ENCODE measurements around the gene NSRP1.
"Not testable (repeated sequence)": the region's sequence is repeated elsewhere in the genome, so short reads cannot be mapped to it uniquely, and the experiment has no call there.

The NSRP1 gene

DNA sequence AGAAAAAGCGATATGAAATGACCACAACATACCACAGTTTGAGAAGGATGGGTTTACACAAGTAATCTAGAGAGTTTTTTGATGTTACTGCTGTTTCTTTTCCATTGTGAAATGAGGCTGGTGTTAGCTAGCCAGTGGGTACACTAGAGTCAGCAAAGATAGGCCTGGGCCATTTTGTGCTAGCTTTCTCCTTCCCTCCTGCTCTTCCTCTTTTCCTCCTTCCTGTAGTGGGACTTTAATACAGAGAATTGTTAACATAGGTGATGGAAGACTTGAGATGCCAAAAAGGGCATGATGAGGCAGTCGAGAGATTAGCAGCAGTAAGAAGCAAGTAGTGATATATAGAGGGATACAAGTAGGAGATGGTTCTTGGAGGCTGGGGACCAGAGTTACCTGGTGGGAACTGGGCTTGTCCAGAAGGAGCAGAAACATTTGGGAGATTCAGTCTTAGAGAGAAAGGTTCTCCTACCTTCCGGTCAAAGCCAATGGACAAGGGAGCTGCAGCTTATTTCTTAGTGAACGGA lies 7.7 kb downstream of the NSRP1 start:
- DNase-seq (ENCODE audit: low read depth) = no peak

DNA sequence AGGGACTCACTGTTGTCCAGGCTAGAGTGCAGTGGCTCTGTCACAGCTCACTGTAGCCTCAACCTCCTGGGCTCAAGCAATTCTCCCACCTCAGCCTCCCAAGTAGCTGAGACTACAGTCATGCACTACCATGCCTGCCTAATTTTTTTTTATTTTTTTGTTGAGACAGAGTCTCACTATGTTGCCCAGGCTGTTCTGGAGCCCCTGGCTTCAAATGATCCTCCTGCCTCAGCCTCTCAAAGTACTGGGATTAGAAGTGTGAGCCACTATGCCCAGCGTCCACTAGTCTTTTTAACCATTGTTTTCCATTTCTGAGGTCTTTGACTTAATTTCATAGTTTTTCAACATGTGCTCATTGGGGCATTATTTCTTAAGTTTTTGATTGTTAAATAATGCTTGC lies 13.5 kb downstream of the NSRP1 start:
- DNase-seq (ENCODE audit: low read depth) = no peak

DNA sequence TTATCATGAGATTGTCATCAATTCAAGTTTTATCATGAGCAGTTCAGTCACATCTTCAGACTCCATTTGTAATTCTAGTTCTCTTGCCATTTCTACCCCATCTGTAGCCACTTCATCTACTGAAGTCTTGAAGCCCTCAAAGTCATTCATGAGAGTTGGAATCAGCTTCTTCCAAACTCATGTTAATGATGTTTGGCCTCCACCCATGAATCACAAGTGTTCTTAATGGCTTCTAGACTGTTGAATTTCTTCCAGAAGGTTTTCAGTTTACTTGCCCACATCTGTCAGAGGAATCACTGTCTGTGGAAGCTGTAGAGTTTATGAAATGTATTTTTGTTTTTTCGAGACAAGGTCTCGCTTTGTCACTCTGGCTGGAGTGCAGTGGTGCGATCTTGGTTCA lies 16.0 kb downstream of the NSRP1 start:
- DNase-seq (ENCODE audit: low read depth) = no peak

DNA sequence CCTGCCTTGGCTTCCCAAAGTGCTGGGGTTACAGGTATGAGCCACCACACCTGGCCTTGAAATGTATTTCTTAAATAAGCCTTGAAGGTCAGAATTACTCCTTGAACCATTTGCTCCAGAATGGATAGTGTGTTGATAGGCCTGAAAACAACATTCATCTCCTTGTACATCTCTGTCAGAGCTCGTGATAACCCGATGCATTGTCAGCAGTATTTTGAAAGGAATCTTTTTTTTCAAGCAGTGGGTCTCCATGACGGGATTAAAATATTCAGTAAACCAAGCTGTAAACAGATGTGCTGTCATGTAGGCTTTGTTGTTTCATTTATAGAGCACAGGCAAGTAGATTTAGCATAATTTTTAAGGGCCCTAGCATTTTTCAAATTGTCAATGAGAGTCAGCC lies 16.6 kb downstream of the NSRP1 start:
- no peak for DNase-seq (ENCODE audit: low read depth)

DNA sequence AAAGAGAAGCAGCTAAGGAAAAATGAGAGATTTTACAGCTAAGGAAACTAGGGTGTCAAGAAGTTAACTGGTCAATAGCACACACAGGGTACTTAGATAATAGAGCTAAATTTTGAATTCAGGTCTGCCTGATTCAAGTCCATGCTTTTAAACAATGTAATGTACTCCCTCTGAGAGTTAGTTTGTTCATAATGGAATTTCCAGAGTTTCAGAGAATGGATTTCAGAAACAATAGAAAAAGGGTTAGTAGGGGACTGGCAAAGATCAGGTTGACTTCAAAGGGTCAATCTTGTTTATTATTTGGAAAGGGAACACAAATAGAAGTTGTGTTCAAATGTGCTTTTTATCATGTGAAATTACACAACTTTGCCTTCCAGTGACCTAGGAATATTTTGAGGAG lies 17.9 kb downstream of the NSRP1 start:
- DNase-seq (ENCODE audit: low read depth) = no peak

DNA sequence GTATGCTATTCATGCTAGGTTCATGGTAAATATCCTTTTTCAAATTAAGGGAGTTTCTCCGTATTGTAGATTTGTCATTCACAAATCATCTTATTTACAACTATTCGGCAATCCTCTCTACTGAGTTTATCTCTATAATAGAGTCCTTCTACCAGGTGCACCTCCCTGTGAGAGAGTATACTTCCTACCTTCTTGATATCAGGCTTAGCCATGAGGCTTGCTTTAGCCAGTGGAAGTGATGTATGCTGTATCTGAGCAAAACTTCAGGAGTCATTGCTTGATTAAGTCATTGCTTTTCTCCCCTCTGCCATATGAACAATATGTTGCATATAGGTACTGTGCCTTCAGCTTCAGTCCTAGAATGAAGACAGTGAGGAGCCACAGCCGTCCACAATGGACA lies 20.5 kb downstream of the NSRP1 start:
- DNase-seq (ENCODE audit: low read depth) = no peak

DNA sequence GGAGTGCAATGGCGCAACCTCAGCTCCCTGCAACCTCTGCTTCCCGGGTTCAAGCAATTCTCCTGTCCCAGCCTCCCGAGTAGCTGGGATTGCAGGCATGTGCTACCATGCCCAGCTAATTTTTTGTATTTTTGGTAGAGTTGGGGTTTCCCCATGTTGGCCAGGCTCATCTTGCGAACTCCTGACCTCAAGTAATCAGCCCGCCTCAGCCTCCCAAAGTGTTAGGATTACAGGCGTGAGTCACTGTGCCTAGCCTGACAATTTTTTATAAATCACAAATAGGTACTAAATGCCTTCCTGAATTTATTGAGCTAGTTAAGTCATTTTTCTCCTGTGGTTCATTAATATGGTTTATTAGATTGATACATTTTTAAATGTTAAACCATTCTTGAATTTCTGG lies 31.2 kb downstream of the NSRP1 start:
- not testable (repeated sequence) for DNase-seq (ENCODE audit: low read depth)

DNA sequence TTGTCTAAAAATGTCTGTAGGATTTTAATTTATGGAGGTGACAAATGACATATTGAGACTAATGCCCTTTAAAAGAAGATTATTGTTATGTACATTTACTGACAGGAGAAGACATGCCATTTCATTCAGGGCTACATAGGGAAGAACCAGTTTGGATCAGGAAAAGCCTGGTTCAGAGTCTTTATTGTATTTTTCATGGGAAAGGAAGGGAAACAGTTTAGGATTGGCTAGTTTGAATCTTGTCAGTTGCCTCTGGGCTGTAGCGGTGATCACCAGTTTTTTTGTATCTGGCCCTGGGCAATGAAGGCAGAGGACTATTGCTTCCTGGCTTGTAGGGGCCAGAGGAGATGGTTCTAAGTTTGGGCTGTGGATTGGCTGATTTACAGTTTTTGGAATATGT lies 31.8 kb downstream of the NSRP1 start:
- DNase-seq (ENCODE audit: low read depth) = no peak

DNA sequence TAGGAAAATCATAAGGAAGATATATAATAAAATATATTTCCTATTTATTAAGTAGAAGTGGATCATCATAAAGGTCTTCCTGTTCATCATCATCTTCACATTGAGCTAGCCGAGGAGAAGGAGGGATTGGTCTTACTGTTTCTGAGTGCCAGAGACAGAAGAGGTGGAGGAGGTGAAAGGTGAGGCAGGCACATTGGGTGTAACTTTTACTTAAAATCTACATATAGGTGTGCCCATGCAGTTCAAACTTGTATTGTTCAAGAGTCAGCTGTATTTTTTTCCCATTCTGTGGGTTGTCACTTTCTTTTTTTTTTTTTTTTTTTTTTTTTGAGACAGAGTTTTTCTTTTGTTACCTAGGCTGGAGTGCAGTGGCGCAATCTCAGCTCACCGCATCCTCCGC lies 34.9 kb downstream of the NSRP1 start:
- no peak for DNase-seq (ENCODE audit: low read depth)

DNA sequence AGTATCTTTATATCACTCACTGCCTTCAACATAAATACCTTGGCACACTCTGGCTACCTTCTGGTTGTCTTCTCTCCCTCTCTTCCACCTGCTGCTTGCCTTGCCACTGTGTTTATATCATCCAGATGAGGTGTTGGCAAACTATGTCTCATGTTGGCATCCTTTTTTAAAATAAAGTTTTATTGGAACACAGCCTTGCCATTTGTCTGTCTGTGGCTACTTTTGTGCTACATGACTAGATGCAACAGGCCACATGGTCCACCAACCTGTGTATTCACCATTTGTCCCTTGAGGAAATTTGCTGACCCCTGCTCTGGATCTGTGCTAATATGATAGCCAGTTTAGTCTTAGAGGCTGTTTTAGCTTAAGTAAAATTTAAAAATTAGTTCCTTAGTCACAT lies 36.8 kb downstream of the NSRP1 start:
- no peak for DNase-seq (ENCODE audit: low read depth)

DNA sequence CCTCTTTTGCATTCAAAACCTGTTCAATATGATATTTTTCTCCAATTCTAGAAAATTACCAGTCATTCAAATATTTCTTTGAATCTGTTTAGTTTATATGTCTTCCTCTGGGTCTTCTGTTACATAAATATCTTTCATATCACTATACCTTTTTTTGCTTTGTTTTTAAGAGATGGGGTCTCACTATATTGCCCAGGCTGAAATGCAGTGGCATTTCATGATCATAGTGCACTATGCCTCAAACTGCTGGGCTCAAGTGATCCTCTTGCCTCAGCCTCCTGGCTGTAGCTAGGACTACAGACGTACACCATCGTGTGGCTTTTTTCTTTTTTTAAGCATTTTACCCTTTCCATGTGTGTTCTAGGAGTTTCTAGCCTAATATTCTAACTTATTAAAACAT lies 38.8 kb downstream of the NSRP1 start:
- no peak for DNase-seq (ENCODE audit: low read depth)

DNA sequence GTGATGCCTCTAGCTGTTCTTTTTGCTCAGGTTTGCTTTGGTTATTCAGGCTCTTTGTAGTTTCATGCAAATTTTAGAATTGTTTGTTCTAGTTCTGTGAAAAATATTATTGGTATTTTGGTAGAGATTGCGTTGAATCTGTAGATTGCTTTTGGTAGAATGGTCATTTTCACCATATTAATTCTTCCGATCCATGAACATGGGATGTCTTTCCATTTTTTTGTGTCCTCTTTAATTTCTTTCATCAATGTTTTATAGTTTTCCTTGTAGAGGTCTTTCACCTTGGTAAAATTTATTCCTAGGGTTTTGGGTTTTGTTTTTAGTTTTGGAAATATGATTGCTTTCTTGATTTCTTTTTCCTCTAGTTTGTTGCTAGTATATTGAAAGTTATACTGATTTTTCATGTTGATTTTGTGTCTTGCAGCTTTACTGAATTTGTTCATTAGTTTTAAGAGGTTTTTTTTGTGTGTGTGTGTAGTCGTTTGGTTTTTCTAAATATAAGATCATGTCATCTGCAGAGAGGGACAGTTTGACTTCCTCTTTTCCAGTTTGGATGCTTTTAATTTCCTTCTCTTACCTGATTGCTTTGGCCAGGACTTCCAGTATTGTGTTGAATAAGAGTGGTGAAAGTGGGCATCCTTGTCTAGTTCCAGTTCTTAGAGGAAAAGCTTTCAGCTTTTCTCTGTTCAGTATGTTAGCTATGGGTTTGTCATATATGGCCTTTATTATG lies 42.4 kb downstream of the NSRP1 start:
- DNase-seq (ENCODE audit: low read depth) = no peak

DNA sequence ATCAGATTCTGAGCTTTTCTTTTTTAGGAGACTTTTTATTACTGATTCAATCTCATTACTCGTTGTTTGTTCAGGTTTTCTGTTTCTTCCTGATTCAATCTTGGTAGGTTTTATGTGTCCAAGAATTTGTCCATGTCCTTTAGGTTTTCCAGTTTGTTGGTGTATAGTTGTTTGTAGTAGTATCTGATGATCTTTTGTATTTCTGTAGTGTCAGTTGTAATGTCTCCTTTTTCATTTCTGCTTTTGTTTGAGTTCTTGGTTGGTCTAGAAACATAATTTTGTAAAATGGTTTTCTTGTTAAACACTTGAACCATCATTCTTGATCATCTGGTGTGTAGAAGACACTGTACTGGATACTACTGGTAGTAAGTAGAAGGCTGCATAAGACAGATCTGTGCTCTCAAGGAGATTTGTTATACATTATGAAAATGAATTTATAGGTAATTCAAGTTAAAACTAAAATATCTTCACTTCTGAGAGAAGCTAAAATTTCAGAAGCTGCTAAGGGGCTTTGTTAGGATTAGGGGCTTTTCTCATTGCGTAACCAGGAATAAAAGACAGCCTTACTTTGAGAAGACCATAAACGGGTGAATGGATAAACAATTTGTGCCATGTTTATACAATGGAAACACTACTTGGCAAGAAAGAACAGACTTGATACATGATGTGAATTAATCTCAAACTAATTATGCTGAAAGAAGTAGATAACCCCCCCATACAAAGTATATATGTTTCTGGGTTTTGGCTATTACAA lies 44.0 kb downstream of the NSRP1 start:
- no peak for DNase-seq (ENCODE audit: low read depth)

DNA sequence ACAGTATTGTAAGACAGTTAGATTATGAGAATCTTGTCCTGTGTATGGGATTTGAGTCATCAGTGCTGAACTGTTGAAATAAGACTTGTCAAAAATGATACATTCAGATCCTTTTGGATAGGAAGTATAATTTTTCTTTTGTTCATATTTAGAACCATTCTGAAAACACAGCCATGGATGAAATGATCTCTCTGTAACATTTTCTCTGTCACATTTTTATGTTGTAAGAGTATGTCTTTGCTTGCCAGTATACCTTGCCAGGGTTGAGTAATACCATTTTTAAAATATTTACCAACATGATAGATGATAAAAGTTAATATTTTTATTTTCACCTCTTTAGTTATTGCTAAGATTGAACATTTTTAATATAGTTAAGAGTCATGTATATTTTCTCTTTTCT lies 45.0 kb downstream of the NSRP1 start:
- no peak for DNase-seq (ENCODE audit: low read depth)

DNA sequence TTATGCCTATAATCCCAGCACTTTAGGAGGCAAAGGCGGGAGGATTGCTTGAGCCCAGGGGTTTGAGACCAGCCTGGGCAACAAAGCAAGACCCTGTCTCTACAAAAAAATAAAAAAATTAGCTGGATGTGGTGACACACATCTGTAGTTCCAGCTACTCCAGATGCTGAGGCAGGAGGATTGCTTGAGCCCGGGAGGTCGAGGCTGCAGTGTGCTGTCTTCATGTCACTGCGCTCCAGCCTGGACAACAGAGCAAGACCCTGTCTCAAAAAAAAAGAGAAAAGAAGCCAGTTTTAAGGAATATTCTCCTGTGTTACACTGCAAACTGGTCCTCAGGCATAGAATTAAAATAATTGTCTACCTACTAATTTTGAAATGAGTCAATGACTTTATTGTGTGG lies 47.9 kb downstream of the NSRP1 start:
- DNase-seq (ENCODE audit: low read depth) = no peak

DNA sequence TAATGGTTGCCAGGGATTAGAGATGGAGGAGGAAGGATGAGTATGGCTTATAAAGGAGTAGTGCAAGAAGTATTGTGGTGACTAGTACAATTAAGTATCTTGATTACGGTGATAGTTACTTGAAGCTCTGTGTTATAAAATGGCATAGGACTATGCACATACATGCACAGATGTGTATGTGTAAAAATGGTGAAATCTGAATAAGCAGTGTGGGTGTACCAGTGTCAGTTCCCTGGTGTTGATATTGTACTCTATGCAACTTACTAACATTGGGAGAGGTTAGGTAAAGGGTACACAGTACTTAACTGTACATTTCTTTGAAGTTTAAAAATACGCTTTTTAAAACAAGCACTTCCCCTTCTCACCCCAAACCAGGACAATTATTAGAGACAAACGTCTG lies 48.5 kb downstream of the NSRP1 start:
- DNase-seq (ENCODE audit: low read depth) = no peak

DNA sequence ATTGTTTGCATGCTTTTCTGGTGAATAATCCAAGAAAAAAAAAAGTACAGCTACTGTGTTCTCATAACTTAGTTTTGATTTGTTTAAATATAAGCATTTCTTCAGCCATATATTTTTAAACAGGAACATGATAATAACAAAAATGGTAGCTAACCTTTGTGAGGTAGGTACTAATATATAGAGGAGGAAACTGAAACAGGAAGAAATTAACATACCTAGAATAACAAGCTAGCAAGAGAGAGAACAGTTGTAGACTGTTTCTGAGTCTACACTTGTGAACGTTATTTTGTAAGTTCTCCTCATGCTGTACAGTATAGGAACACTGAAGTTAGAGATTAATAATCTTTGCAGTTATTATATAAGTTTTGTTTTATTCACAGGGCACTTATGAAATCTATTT lies 49.3 kb downstream of the NSRP1 start:
- DNase-seq (ENCODE audit: low read depth) = no peak

DNA sequence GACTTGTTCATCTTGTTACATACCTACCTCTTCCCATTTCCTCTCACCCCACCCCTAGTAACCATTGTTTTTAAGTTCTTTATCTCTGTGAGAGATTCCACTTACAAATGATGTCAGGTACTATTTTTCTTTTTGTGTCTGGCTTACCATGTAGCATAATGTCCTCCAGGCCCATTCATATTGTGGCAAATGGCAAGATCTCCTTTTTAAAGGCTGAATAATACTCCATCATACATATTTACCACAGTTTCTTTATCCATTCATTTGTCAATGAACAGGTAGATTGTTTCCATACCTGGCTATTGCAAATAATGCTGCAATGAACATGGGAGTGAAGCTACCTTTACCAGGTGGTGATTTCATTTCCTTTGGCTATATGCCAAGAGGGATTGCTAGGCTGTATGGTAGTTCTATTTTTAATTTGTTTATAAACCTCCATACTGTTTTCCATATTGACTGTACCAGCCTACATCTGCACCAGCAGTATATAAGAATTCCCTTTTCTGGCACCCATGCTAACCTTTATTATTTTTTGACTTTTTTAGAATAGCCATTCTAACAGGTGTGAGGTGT lies 53.9 kb downstream of the NSRP1 start:
- no peak for DNase-seq (ENCODE audit: low read depth)

DNA sequence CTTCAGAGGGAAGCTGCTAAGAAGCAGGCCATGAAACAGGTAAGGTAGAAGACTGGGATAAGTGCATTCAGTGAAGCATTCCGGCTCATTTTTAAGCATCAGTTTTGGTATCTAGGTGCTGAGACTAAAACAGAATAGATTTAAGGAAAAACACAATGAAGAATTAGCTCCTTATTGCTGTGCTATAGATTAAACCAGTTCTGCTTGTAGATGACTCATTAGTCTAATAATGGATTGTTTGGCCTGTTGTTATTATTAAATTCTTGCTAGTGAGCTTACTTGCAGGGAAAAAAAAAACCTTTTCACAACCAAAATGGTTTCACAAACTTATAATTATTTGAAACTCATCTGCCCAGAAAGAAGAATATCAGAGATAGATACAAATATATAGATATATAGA lies 55.9 kb downstream of the NSRP1 start:
- DNase-seq (ENCODE audit: low read depth) = no peak

DNA sequence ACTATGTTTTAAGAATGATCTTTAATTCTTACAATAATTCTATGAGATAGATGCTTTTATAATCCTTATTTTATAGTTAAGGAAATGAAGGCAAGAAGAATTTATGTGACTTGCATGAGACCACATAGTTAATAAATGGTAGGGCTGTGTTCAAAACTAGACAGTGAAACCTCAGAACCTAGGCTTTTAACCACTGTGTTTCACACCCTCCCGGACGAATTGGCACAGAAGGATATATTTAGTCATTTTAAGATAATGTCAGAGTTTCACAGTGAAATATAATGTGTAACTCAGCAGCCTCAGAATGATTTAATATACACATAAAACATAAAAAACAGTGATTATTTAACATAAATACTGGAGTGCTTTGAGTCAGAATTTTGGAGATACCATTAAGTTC lies 57.0 kb downstream of the NSRP1 start:
- no peak for DNase-seq (ENCODE audit: low read depth)

DNA sequence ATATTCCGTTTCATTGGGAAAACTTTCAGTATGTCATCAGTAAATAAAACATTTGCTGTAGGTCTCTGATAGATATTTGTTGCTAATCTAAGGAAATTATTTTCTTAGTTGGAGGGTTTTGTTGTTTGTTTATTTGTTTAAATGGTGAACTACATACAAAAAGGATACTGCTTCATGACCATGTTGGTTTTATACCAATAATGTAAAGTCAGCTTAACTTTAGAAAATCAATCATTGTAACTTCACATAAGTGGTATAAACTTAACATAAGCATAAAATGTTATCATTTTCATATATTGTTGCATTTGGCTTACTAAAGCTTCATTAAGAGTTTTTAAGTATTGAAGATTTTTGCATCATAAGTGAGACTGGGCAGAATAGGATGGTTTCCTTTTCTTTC lies 57.9 kb downstream of the NSRP1 start:
- no peak for DNase-seq (ENCODE audit: low read depth)

DNA sequence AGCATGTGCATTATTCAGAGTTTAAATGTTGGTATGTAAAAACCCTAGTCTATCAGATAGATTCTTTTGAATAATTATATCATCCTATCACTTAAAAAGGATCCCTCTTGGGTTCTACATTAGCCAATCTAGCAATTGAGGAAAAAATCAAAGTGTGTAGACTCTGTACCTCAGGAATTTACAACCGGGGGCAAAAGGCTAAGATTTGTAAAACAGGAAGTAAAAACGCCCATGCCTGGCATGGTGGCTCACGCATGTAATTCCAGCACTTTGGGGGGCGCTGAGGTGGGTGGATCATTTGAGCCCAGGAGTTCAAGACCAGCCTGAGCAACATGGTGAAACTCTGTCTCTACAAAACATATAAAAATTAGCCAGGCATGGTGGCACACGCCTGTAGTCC lies 60.2 kb downstream of the NSRP1 start:
- DNase-seq (ENCODE audit: low read depth) = no peak

DNA sequence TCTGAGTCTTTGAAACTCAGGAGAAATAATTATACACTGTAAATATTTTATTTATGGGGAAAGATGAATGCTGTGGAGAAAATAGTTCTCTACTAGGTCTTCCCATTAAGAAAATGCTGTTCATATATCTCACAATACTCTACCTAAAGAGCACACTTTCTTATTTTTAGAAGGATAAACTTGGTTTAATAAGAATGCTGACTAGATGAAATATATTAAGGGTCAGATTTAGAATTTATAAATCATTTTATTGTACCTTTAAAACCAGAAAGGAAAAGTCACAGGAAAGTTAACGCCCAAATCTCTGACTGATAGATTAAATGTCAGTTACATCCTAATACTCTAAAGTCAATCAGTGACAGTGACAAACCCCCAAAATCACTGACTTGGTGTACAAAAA lies 70.1 kb downstream of the NSRP1 start:
- DNase-seq (ENCODE audit: low read depth) = no peak

Measured in stimulated activated CD8-positive, alpha-beta memory T cell treated with anti-CD3 and anti-CD28 coated beads, Interleukin-12 subunit alpha, Interleukin-12 subunit beta, amount 100 ng/mL, for 1 hour (primary cell).